ENCODE data around the gene PPT2. TPM values are rescaled to one million over a fixed set of nuclear protein-coding genes. Genes with fewer than 3 reads are reported as not detected.

PPT2 gene
- total RNA-seq, 4 donors from 2014 or later, result 16.0 to 120 (median 25.5) TPM

DNA sequence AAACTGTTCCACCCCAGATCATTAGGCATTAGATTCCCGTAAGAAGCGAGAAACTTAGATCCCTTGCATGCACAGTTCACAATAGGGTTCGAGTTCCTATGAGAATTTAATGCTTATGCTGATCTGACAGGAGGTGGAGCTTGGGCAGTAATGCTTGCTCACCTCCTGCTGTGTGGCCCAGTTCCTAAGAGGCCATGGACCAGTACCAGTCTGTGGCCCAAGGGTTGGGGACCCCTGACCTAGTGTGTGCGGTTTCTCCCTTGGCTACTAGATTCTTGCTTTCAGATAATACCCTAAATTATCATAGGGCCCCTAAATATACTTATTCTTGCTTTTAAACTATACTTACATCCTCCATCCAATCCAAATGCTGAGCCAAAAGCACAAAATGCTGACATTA is 40.4 kb downstream of the PPT2 start:
- TF ChIP-seq EP300 (IDR thresholded peaks at IDR 0.05) (no peak), POLR2A (IDR thresholded peaks at IDR 0.05) (no peak), POLR2AphosphoS5 (IDR thresholded peaks at IDR 0.05) (no peak)
- TF ChIP-seq, protein P1, sequence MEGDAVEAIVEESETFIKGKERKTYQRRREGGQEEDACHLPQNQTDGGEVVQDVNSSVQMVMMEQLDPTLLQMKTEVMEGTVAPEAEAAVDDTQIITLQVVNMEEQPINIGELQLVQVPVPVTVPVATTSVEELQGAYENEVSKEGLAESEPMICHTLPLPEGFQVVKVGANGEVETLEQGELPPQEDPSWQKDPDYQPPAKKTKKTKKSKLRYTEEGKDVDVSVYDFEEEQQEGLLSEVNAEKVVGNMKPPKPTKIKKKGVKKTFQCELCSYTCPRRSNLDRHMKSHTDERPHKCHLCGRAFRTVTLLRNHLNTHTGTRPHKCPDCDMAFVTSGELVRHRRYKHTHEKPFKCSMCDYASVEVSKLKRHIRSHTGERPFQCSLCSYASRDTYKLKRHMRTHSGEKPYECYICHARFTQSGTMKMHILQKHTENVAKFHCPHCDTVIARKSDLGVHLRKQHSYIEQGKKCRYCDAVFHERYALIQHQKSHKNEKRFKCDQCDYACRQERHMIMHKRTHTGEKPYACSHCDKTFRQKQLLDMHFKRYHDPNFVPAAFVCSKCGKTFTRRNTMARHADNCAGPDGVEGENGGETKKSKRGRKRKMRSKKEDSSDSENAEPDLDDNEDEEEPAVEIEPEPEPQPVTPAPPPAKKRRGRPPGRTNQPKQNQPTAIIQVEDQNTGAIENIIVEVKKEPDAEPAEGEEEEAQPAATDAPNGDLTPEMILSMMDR (IDR thresholded peaks at IDR 0.05), result no peak
- Histone ChIP-seq H3K27me3 (no peaks in the 10 kb centered on the region), H3K4me3 (no peak overlapping the region), H3K27ac (peak overlapping the region; percentile 95 to 99 (median 98)), H3K36me3 (no peaks in the 10 kb centered on the region), H3K4me1 (peaks cover 2 to 64% (median 14%) of the 10 kb centered on the region in 3 donors), H3K9me3 (no peaks in the 10 kb centered on the region)
- 90 to 92% methylated on average over 3 to 4 of the region's 4 CpGs for WGBS, 2 donors (ENCODE audit: low coverage in 1 of 2)
- ATAC-seq, result no peak

DNA sequence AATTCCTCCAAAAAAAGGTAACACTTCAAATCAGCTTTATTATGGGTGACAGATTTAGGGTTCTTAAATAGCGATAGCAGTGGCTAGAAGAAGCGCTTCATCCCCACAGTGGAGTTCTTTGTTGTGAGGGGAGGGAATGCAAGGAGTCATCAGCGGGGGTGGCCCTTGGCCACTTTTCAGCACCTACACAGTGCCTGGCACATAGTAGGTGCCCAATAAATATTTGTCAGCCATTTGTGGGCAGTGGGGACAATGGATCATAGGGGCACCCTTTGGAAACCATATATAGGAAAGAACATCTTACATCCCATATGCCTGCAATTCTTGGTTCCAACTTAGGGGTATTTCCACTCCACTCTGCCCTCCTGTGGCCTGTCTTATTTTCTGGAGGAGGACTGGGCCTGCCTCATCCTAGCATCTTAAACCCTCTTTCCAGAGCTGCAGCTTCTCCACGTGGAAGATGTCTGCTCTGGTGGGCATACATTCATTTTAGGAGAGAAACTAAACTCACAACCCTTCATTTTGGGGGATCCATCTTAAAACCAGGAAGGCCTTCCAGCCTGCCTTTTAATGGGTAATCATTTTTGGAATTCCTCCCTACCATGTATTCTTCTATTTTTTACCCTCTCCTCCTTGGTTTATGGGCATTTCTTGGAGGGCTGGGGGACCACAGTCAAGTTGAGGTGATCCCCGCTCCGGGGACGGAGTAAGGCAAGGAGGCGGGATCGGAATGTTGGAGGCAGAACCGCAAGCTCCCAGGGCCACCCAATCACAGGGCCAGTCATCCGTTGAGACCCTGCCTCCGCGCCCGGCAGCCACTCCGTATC is 41.1 kb downstream of the PPT2 start:
- no peak for ATAC-seq
- Histone ChIP-seq H3K27ac (peak overlapping the region; percentile 95 to 99 (median 98)), H3K36me3 (no peaks in the 10 kb centered on the region), H3K4me3 (peak overlapping the region; percentile 23 to 67), H3K9me3 (no peaks in the 10 kb centered on the region), H3K27me3 (no peaks in the 10 kb centered on the region), H3K4me1 (peaks cover 2 to 61% (median 14%) of the 10 kb centered on the region in 3 donors)
- 13 to 45% methylated on average over 2 to 10 of the region's 15 CpGs for WGBS, 2 donors (ENCODE audit: low coverage in 1 of 2)
- TF ChIP-seq EP300 (IDR thresholded peaks at IDR 0.05), result no peak
- peak; percentile 43 for TF ChIP-seq POLR2AphosphoS5 (IDR thresholded peaks at IDR 0.05)
- peak; percentile 30 to 35 for TF ChIP-seq POLR2A (IDR thresholded peaks at IDR 0.05)
- TF ChIP-seq, protein P1 (IDR thresholded peaks at IDR 0.05), result peak in 3 of 4 experiments; percentile 48 to 79 (median 74)

DNA sequence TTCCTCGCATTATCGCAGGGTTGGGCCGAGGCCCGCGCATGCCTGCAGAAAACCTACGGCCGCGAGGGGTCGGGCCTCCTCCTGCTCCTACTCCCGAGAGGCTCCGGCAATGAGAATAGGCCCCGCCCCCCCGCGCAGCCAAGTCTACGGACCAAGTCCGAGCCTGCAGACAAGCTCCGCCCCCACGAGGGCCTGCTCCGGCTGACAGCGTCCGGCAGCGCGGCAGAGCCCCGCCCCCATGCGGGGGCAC is 41.6 kb downstream of the PPT2 start:
- ATAC-seq, result peak; percentile 90
- no peaks in the 10 kb centered on the region for H3K27me3 ChIP-seq
- H3K27ac ChIP-seq, result peak overlapping the region in 3 of 4 donors; percentile 95 to 99 (median 99)
- no peaks in the 10 kb centered on the region for H3K9me3 ChIP-seq
- H3K36me3 ChIP-seq, result no peaks in the 10 kb centered on the region
- no CpG with 5 or more reads among the region's 25 CpGs for WGBS, 2 donors (ENCODE audit: low coverage in 1 of 2)
- H3K4me1 ChIP-seq, result peaks cover 2 to 59% (median 14%) of the 10 kb centered on the region in 3 donors
- no peak for TF ChIP-seq POLR2A (IDR thresholded peaks at IDR 0.05)
- no peak for TF ChIP-seq POLR2AphosphoS5 (IDR thresholded peaks at IDR 0.05)
- TF ChIP-seq, protein P1 (IDR thresholded peaks at IDR 0.05), result peak in 3 of 4 experiments; percentile 51 to 74 (median 63)
- no peak for TF ChIP-seq EP300 (IDR thresholded peaks at IDR 0.05)
- peak overlapping the region in 1 of 2 donors; percentile 67 for H3K4me3 ChIP-seq

DNA sequence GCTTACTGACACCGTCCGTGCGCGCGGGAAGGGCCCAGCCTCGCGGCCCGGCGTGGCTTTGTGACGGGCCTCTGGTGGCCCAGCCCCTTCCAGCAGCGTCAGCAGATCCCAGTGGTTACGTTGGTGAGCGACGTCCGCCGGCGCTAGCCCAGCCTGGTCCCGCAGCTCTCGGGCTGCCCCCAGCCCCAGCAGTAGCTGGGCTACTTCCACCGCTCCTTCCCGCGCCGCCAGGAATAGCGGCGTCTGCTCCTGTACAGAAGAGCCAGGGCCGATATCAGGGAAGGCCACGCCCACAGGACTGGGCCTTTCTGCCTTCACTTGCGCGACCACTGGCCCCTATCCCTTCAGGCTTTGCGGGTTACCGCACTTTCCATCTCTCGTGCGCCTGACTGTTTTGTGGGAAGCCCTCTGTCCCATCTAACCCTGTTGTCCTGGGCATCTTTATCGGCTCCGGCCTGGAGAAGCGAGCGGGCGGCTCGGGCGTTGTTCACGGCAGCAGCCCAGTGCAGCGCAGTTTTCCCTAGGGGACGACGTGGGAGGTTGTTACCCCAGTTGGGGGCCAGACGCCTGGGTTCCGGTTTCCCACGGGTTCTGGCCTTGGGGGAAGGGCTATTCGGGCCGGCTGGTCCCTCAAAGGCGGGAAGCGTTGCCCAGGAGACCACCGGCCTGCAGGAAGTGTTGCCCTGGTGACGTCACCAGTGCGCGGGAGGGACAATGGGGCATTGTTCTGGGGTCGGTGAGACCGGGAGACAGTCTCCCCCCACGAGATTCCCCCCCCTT is 42.2 kb downstream of the PPT2 start:
- Histone ChIP-seq H3K36me3 (no peaks in the 10 kb centered on the region), H3K27me3 (peaks cover 4% of the 10 kb centered on the region), H3K4me1 (peaks cover 2 to 53% (median 14%) of the 10 kb centered on the region in 3 donors), H3K4me3 (peak overlapping the region; percentile 67 to 71), H3K27ac (peak overlapping the region; percentile 95 to 99 (median 98)), H3K9me3 (no peaks in the 10 kb centered on the region)
- TF ChIP-seq POLR2A (IDR thresholded peaks at IDR 0.05) (peak; percentile 99), EP300 (IDR thresholded peaks at IDR 0.05) (peak; percentile 50), POLR2AphosphoS5 (IDR thresholded peaks at IDR 0.05) (peak; percentile 99)
- TF ChIP-seq, protein P1 (IDR thresholded peaks at IDR 0.05), result no peak
- ATAC-seq, result peak; percentile 93
- WGBS, 2 donors (ENCODE audit: low coverage in 1 of 2), result 0% methylated on average over 13 of the region's 58 CpGs; no CpG with 5 or more reads in 1 of the 2 donors

All from gastroesophageal sphincter (tissue), 4 donors.